Stimulated activated CD4-positive, alpha-beta T cell treated with anti-CD3 and anti-CD28 coated beads, Interleukin-2, amount 100 ng/mL, for 24 hours (primary cell): Measurements from ENCODE around the gene ZNF165.
"Not testable (repeated sequence)": the region's sequence is repeated elsewhere in the genome, so short reads cannot be mapped to it uniquely, and the experiment has no call there.

Experiments used
- DNase-seq, 2 donors: peaks; one replicate each; pipeline ENCODE4 v3.0.0-alpha.2; 2020

Gene ZNF165

DNA sequence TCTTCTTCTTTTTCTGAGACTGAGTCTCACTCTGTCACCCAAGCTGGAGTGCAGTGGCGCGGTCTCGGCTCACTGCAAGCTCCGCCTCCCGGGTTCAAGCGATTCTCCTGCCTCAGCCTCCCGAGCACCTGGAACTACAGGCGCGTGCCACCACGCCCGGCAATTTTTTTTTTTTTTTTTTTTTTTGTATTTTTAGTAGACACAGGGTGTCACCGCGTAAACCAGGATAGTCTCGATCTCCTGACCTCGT is at the start of gene ZNF165:
Gene ZNF165 (plus strand): TSS at position 188 of the 250 bp plus-strand sequence. CDS start 4,913 bp downstream, outside the sequence.
- not testable (repeated sequence) for DNase-seq

GRCh38 chr6:28053584-28053983 is 26.8 kb upstream of the ZNF165 start:
- no peak for DNase-seq

- DNase-seq, result no peak
Measured at GRCh38 chr6:28060405-28060804, 20.0 kb upstream of the ZNF165 start.

DNA sequence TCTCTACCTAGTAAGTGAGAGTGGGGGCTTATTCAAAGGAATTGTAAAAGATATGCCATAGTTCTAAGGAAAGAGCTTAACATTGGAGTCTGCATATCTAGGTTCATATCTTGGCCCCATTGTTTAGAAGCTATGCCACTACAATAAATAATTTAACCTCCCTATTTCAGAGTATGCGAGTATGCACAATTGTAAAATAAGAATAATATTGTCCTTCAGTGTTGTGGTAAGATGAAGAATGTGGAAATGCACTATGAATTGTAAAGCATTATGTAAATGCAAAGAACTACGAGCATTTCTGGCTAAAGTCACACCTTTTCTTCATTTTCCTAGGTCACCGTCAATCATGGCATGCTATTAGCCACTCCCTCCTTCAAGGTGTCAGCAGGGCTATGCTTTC is 16.1 kb upstream of the ZNF165 start:
- DNase-seq, result no peak

- DNase-seq, result no peak
Measured at GRCh38 chr6:28068067-28068466, 12.3 kb upstream of the ZNF165 start.

GRCh38 chr6:28070968-28071367 is 9.4 kb upstream of the ZNF165 start:
- DNase-seq, result not testable (repeated sequence)

GRCh38 chr6:28078050-28078449 is 2.3 kb upstream of the ZNF165 start:
- DNase-seq, result no peak

GRCh38 chr6:28078836-28079235 is 1.5 kb upstream of the ZNF165 start:
- DNase-seq, result no peak

- DNase-seq, result peak; percentile 91 to 92
Measured at GRCh38 chr6:28080631-28081485, 490 bp downstream of the ZNF165 start.

DNA sequence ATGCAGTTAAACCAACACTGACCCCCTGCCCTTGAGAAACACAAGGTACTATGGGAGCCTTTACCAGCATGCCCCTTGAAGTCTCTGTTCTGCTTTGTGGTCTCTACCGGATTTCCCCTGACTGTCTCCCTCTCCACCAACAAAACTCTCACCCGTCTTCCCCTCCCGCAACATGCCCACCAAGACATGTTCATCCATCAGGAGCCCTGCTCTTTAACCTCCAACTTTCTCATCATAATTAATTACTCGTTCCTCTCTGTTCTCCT is 1.1 kb downstream of the ZNF165 start:
- no peak for DNase-seq

GRCh38 chr6:28082939-28083338 is 2.6 kb downstream of the ZNF165 start:
- no peak for DNase-seq

DNA sequence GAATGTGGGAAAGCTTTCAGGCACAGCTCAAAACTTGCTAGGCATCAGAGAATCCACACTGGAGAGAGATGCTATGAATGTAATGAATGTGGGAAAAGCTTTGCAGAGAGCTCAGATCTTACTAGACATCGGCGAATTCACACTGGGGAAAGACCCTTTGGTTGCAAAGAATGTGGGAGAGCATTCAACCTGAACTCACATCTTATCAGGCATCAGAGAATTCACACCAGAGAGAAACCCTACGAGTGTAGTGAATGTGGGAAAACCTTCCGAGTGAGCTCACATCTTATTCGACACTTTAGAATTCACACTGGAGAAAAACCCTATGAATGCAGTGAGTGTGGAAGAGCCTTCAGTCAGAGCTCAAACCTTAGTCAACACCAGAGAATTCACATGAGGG is 8.7 kb downstream of the ZNF165 start:
- DNase-seq, result no peak

- DNase-seq, result no peak
Measured at GRCh38 chr6:28090917-28091586, 10.7 kb downstream of the ZNF165 start.

DNA sequence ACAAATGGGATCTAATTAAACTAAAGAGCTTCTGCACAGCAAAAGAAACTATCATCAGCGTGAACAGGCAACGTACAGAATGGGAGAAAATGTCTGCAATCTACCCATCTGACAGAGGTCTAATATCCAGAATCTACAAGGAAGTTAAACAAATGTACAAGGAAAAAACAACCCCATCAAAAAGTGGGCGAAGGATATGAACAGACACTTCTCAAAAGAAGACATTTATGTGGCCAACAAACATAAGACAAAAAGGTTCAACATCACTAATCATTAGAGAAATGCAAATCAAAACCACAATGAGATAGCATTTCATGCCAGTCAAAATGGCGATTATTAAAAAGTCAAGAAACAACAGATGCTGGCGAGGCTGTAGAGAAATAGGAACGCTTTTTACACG is 21.9 kb downstream of the ZNF165 start:
- DNase-seq, result not testable (repeated sequence)

DNA sequence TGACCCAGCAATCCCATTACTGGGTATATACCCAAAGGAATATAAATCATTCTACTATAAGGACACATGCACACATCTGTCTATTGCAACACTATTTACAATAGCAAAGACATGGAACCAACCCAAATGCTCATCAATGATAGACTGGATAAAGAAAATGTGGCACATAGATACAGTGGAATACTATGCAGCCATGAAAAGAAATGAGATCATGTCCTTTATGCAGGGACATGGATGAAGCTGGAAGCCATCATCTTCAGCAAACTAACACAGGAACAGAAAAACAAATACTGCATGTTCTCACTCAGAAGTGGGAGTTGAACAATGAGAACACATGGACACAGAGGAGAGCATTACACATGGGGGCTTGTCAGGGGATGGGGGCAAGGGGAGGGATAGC is 22.3 kb downstream of the ZNF165 start:
- not testable (repeated sequence) for DNase-seq

- peak; percentile 83 to 84 for DNase-seq
Measured at GRCh38 chr6:28104392-28105244, 24.2 kb downstream of the ZNF165 start.

DNA sequence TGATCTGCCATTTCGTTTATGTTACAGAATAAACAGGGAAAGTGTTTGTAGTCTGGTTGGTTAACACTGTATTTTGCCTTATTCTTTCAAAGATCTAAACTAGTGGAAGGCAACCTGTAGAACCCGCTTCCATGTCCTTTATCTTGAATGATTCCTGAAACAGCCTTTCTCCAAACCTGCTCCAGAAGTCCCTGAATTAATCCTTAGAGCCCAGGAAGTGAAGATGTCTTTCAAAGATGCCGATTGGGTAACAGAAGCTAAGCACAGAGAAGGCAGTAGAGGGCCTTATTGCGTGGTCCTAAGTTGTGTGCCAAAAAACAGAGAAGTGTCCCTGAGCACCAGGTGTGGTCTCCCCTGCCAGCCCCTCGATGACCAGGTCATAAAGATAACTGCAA is 24.9 kb downstream of the ZNF165 start:
- DNase-seq, result no peak

GRCh38 chr6:28107506-28107905 is 27.1 kb downstream of the ZNF165 start:
- no peak for DNase-seq

DNA sequence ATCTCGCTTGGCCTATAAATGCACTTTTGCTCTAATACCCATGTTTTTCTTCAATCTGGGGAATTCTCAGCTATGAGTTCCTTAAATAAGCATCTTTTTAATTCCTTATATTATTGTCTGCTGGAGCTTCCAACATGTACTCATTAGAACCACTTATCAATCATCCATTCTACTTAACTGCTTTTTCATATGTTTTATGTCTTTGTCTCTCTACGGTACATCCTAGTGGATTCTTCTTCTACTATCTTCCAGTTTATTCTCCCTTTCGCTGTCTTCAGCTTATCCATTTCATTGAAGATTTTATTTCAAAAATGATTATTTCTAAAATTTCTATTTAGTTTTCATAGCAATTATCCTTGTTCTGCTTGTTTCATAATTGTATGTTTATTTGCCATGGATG is 31.6 kb downstream of the ZNF165 start:
- no peak for DNase-seq

GRCh38 chr6:28115799-28116198 is 35.4 kb downstream of the ZNF165 start:
- no peak for DNase-seq

- DNase-seq, result no peak
Measured at GRCh38 chr6:28117386-28118050, 37.1 kb downstream of the ZNF165 start.

GRCh38 chr6:28118217-28118616 is 37.8 kb downstream of the ZNF165 start:
- DNase-seq, result no peak

DNA sequence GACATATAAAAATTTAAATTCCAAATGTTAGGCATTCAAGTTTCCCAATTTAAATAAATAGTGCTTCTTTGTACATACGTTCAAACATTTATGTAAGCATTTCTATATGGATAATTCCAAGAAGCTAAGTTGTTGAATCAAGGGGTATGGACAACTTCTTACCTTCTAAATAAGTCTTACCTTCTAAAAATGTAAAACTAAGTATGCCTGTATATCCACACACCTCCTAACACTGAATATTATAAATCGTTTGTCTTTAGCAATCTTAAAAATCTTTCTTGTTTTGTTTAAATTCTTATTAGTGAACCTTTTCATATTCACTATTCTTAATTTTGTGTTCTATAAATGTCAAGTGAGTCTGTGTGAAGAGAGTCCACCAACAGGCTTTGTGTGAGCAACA is 41.5 kb downstream of the ZNF165 start:
- no peak for DNase-seq
